Measurements from ENCODE around the gene HYAL3.

- TF ChIP-seq CTCF (IDR thresholded peaks at IDR 0.05; ENCODE audit: insufficient read depth, low read length, poor library complexity, severe bottlenecking) = no peak
- TF ChIP-seq EZH2phosphoT487 (conservative IDR thresholded peaks at IDR 0.05; ENCODE audit: low read length) = no peak
These were observed 44.5 kb downstream of the HYAL3 start for GRCh38 chr3:50254577-50255250.
